ELF-1 (cell line): ENCODE measurements around the gene IL19.
"Not testable (repeated sequence)": the region's sequence is repeated elsewhere in the genome, so short reads cannot be mapped to it uniquely, and the experiment has no call there.

Experiments used
- DNase-seq: peaks from one replicate; pipeline ENCODE4 v3.0.0-alpha.2; 2016; ENCODE audit warnings: low read depth, low spot score

Gene IL19

DNA sequence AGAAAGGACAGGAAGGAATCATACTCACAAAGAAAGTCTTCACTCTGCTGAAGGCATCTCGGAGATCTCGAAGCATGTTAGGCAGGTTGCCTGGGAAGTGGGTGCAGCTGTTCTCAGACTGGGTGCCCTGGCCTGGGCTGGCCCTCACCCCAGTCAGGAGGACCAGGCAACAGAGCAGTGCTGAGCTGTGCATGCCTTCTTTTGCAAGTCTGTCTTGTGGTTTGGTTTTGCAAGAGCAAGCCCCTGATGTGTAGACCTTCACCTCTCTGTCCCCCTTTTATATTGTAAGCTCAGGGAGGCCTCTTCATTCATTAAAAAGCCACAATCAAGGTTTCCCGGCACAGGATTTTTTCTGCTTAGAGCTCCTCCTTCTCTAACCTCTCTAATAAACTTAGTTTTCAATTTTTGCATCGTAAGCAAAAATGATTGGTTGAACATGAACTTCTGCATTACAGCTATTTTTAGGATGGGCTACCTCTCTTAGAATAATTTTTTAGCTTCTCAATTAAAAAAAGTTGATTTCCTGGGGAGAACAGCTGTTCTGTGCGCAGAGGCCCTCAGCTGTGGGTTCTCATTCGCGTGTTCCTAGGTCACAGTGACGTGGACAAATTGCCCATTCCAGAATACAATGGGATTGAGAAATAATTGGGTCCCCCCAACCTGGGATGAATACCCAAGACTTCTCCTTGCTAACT lies 1.8 kb downstream of the IL19 start, which contains the start of gene IL10:
Gene IL10 (minus strand): TSS at position 252 of the 695 bp plus-strand sequence. CDS start 59 bp downstream, at position 193.
- DNase-seq, result no peak

GRCh38 chr1:206774093-206774492 lies 3.5 kb downstream of the IL19 start:
- DNase-seq, result no peak

DNA sequence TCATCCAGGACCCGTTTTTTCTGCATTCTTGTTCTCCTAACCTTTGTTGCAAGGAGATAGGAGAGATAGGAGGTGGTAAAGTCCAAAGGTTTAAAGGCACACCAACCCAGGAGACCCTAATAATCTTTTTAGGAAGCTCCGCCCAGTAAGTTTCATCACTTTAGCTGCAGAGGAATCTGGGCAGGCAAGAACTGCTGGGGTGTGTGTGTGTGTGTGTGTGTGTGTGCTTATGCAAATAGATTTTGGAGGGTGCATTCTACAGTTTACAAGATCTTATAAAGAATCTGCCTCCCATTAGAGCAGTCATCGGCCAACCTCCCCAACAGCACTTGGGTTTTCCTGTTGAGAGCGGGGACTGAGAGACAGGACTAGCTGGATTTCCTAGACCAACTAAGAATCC lies 5.7 kb downstream of the IL19 start:
- DNase-seq, result peak; percentile 37

DNA sequence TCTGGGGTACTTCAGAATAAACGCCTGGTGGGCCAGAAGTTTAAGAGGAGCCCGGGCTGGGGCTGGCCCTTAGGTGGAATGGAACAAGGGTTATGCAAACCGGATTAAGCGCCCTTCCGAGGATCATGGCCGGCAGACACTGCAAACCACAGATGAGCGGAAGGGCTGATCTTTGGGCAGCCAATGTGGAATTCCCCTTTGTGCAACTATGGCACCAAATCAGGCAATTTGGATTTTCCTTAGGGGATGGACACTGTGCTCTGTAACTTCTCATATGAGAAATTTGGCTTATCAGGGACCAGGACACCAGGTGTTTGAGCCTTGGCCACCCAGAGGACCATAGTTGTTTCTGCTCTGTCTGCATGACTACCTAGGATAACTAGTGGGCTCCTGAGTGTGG lies 7.5 kb downstream of the IL19 start:
- no peak for DNase-seq

GRCh38 chr1:206778911-206779310 lies 8.3 kb downstream of the IL19 start:
- not testable (repeated sequence) for DNase-seq

GRCh38 chr1:206779638-206780037 lies 9.1 kb downstream of the IL19 start:
- DNase-seq, result no peak

GRCh38 chr1:206782448-206782847 lies 11.9 kb downstream of the IL19 start:
- DNase-seq, result no peak

- DNase-seq, result no peak
These were observed 12.9 kb downstream of the IL19 start for GRCh38 chr1:206783506-206783905.

DNA sequence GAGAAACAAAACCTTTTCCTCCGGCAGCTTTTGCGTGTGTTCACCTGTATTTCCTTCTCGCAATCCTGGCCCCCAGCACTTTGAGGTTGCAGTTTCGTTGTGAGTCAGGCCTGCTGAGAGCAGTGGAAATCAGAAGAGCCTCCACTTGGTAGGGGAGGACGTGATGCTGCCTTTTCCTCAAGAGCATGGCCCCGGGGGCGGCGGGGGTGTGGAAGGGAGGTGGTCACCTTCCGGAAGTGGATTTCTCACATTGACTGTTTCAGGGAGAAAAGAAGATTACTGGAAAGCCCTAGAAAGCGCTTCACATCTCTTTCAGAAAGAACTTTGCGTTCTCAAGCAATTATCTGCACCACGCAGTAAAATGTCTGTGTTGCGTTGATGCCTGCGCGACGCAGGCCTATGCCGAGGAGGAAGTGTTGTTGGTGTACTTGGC lies 13.9 kb downstream of the IL19 start:
- no peak for DNase-seq

DNA sequence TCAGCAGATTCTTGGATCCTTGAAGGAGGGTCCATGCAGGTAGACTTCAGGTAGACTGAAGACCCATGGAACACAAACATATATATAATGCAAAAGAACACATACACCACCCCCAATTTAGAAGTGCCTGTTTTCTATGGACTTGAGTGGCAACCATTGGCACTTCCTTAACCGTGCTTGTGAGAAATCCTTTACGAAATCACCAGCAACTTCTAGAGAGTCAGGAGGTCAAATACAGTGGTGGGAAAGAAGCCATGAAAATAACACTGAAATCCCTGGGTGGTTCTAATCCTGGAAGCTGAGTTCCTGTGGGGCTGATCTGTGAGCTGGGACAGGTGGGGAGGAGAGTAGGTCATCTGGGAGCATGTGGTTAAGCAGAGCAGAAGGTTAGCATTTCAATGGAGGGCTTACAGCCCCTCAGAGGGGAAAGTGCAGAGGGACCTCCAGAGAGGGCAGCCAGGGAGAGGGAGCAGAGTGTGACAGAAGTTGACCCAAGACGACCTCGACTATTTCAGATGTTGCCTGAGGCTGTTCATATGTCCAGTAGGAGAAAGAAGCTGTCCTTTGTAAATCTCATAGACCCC lies 14.7 kb downstream of the IL19 start:
- no peak for DNase-seq

- DNase-seq, result no peak
These were observed 15.8 kb downstream of the IL19 start for GRCh38 chr1:206786212-206786886.

GRCh38 chr1:206787891-206788290 lies 17.3 kb downstream of the IL19 start:
- no peak for DNase-seq

- no peak for DNase-seq
These were observed 18.0 kb downstream of the IL19 start for GRCh38 chr1:206788487-206789050.

DNA sequence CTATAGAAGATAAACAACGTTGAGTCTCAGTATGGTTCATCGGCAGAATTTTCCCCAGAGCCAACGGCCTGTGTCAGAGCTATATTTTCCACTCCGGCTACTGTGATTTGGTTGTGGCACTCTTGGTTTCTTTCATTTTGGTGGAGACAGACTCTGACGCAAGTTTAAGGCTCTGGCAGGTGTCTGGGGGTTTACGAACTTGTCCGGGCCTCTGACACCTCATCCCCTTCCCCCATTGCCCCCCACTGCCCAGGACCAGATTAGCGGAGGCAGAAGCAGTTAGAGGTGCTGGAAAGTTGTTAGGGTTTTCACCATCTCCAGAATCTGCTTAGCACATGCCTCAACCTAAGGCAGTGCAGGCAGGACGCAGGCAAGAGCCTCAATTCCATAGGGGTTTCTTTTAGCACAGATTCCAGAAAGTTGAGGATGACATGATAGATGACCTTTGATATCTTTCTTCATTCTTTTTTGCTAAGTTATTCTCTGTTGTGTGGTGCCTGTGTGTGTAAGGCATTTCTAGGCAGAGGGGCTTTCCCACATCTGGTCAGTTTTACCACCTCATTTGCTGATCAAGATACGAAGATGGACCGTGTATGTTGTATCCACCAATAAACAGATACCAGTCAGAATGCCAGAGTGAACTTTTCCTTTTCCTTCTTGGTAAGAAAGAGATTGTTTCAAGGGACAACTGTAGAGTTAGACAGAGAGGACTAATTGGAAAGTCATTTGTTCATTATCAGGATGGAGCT lies 20.1 kb downstream of the IL19 start:
- DNase-seq, result no peak

- no peak for DNase-seq
These were observed 22.5 kb downstream of the IL19 start for GRCh38 chr1:206792939-206793607.

GRCh38 chr1:206793620-206794019 lies 23.0 kb downstream of the IL19 start:
- DNase-seq, result no peak

DNA sequence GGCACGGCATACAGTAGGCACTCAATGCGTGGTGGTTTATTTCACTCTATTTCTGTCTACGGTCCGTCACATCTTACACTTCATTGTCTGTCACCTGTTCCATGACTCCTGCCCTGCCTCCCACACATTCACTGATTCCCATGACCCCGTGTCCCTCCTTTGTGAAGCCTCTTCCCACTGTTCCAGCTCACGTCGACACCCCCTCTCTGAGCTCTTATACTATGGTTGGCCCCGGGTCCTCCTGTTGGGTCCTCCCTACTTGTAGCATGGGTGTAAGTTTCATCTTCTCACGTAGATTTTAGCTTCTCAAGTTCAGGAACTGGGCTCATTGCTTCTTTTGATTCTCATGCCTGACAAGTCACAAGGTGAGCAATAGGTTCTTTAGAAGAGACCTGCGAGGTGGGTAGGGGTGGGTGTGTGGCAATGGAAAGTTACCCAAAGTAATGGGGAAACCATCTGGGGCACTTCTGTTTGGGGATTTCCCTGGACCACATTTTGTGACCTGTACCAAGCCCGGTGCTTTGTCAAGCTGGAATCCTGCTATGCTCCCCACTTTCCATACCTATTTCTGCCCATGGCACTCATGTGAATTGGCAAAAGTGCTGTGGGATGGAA lies 23.8 kb downstream of the IL19 start:
- no peak for DNase-seq

DNA sequence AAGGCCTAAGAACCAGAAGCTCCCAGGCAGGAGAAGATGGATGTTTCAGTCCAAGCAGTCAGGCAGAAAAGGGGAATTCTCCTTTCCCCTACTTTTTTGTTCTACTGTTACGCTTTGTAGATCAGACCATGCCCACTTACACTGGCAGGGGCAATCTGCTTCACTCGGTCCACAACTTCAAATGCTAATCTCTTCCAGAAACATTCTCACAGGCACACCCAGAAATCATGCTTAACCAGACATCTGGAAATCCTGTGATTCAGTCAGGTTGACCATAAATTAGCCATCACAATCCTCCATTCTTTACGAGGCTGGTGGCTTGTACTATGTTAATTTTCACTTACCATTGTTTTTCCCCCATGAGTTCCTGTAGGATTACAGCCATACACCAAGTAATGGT lies 25.5 kb downstream of the IL19 start:
- no peak for DNase-seq

- DNase-seq, result no peak
These were observed 26.4 kb downstream of the IL19 start for GRCh38 chr1:206796981-206797402.

DNA sequence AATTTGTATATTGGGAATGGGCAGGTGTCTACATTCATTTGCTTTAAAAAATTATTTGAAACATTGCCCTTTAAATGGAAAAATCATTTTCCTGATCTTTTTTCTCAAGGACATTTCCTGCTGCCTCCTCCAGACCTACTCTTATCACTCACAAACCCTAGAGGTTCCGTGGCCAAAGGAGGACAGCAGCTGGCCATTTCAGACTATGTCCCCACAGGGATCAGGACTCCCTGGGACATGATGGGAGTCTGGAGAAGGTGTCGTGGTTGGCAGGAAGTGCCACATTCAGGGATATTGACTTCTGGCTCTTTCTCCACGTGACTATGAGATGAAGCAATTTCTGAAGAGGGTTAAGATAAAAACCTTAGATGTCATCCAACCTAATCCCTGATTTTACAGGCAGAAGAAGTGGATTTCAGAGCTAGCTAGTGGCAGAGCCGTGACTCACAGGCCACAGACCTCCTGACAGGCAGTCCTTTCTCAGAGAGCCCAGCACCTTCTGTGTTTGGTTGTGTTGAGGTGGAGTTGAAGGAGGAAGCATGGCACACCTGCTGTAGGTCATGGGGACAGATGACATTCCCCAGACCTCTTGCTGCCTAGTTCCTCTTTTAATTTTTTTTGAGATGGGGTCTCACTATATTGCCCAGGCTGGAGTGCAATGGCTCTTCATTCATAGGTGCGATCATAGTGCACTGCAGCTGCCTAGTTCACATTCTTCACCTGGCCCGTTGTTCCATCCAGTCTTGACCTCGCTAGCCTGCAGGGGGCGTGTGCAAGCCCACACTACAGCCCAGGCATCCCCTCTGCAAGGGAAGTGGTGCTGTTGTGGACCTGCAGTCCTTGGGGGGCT lies 27.2 kb downstream of the IL19 start:
- peak; percentile 72 for DNase-seq
